ENCODE results near the gene TMEM87A.
"Not testable (repeated sequence)": the region's sequence is repeated elsewhere in the genome, so short reads cannot be mapped to it uniquely, and the experiment has no call there.

Gene TMEM87A, protein sequence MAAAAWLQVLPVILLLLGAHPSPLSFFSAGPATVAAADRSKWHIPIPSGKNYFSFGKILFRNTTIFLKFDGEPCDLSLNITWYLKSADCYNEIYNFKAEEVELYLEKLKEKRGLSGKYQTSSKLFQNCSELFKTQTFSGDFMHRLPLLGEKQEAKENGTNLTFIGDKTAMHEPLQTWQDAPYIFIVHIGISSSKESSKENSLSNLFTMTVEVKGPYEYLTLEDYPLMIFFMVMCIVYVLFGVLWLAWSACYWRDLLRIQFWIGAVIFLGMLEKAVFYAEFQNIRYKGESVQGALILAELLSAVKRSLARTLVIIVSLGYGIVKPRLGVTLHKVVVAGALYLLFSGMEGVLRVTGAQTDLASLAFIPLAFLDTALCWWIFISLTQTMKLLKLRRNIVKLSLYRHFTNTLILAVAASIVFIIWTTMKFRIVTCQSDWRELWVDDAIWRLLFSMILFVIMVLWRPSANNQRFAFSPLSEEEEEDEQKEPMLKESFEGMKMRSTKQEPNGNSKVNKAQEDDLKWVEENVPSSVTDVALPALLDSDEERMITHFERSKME

GRCh38 chr15:42272939-42273899, at the start of gene TMEM87A, which contains the start of gene GANC:
Gene TMEM87A (minus strand): TSS chr15:42273433. CDS start chr15:42273398, 35 bp downstream.
Gene GANC (plus strand): TSS chr15:42273201. CDS start chr15:42274482, 1,281 bp downstream.
- FAIRE-seq: peak; percentile 97

GRCh38 chr15:42319206-42319605, 46.0 kb upstream of the TMEM87A start:
- FAIRE-seq: no peak

DNA sequence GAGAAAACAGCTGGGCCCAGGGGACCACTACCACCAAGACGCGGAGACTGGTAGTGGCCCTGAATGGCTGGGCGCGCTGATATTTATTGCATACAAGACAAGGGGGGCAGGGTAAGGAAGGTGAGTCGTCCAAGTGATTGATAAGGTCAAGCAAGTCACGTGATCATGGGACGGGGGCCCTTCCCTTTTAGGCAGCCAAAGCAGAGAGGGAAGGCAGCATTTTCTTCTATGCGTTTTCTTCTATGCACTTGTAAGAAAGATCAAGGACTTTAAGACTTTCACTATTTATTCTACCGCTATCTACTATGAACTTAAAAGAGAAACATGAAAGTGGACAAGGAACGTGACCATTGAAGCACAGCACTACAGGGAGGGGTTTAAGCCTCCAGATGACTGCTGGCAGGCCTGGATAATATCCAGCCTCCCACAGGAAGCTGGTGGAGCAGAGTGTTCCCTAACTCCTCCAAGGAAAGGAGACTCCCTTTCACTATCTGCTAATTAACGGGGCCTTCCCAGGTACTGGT, 43.1 kb upstream of the TMEM87A start:
- FAIRE-seq: not testable (repeated sequence)

- no peak for FAIRE-seq
These were observed 42.3 kb upstream of the TMEM87A start for GRCh38 chr15:42315521-42315920.

- FAIRE-seq: no peak
These were observed 41.6 kb upstream of the TMEM87A start for GRCh38 chr15:42314818-42315217.

DNA sequence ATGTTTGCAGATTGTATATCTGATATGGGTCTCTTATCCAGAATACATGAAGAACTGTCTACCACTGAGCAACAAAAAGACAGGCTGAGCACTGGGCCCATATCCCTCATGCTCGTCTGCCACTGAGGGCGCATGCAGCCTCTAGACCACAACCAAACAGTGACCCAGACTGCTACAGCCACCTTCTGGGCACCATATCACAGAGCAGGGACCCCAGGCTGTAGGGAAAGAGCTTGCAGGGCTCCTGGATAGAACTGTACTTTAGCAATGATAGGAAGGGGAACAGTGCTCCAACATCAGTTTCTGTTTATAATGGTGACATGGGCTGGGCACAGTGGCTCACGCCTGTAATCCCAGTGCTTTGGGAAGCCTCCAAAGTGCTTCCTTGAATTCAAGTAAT, 40.2 kb upstream of the TMEM87A start:
- FAIRE-seq: no peak

DNA sequence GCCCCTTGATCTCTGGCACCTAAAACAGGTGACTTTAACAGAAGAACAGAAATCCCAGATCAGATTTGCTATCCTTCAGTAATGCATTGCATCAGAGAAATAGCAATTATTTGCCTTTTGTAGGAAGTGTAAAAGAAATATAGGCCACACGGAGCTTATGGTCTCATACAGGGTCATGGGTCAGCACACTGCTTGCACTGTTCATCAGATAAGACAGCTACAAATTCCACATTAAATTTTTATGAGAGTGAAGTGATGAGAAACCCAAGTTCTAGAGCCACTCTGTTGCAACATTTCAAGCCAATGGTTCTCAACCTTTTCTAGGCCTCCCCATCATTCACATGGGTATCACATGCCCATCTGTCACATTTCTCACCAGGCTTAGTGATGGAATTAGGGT, 33.4 kb upstream of the TMEM87A start:
- no peak for FAIRE-seq

DNA sequence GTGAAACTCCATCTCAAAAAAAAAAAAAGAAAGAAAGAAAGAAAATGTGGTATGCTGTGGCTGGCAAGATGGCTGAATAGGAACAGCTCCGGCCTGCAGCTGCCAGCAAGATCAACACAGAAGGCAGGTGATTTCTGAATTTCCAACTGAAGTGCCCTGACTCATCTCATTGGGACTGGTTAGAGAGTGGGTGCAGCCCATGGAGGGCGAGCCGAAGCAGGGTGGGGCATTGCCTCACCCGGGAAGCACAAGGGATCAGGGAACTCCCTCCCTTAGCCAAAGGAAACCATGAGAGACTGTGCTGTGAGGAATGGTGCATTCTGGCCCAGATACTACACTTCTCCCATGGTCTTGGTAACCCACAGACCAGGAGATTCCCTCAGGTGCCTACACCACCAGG, 27.8 kb upstream of the TMEM87A start:
- not testable (repeated sequence) for FAIRE-seq

- FAIRE-seq: no peak
These were observed 15.9 kb upstream of the TMEM87A start for GRCh38 chr15:42289166-42289565.

GRCh38 chr15:42287931-42288330, 14.7 kb upstream of the TMEM87A start:
- FAIRE-seq: no peak

DNA sequence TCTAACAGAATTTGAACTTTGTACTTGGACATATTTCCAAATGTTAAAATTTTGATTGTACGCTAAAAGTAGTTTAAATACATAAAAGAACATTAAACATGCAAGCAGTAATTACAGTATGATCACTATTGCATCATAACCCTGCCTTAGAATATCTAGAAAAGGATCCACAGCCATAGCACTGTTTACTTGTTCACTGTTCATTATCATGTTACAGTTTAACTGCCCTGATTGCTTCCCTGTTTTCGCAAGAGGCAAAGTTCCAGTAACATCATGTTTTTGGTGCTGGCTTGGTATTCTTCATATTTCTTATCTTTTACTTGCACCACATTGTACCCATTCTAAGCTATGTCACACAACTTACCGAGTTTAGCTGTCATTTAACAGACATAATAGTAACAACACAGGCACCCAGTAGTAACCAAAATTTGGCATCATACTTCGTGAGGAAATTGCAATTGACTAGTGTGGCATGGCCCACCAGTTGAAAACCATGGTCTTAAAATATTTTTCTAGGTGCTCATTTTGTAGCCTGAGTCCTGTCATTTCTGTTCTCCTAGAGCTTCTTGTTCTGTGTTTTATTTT, 13.3 kb upstream of the TMEM87A start:
- FAIRE-seq: no peak

DNA sequence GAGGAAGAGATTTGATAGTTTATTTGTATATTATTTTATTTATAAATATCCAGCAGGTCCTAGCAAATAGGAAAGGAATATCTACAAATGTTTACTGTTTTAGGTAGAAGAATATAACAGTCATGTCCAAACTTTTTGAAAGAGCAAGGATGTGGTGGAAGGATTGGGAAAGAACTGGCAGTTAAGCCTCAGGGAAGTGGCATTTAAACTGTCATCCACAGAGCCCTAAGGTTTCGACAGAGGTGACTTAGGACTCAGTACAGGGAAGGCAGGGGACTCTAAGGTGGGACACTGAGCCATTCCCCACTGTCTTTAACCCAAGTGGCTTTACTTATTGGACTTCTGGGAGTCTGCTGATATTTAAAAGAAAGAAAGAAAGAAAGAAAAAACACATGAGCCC, 11.8 kb upstream of the TMEM87A start:
- no peak for FAIRE-seq

- FAIRE-seq: no peak
These were observed 11.3 kb upstream of the TMEM87A start for GRCh38 chr15:42284551-42284950.

DNA sequence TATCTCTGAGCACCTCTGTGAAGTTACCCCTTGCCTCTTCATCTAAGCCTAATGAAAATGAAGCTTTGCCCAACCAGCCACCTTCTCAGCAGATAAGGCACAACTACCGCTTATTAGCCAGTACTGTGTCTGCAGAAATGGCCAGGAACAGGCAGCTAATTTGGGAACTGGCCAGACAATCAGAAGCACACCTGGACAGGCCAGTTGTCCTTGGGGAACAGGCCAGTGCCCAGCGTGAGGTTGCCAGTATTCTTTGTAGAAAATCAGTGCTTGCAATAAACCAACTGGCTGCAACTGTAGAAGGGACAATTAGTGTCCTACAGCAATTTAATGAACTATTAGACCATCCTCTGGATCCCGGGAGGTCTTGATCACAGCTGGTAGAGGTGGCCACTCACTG, 10.4 kb upstream of the TMEM87A start:
- FAIRE-seq: no peak

DNA sequence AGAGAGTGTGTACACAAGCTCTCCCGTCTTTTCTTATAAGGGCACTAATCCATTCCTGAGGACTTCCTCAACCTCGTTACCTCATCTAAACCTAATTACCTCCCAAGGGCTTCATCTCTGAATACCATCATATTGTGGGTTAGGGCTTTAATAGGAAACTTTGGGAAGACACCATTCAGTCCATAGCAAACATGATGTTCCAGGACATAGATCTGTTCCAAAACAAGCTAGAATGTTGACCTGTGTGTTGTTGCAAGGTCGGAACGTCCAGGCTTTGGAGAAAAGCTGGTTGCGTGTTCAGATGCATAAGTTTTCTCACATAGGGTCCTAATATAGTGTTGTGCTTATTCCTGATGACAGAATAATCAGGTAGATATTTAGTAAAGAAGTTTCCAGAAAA, 9.7 kb upstream of the TMEM87A start:
- FAIRE-seq: no peak

DNA sequence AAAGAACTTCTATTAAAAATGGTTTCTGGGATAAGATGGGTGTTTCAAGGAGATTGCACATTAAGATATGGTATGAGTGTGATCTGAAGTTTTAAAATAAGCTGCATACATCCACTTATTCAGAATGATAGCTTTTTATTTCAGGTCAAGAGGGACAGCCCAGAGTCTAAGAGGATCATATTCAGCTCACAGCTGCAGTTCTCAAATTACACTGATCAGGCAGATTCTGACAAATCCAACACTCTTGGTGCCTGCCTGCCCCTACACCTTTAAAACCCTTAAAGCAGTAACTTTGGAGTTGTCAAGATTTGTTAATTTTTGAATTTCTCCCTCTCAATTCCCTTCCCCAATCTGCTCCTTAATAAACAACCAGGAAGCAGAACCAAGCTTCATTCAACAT, 9.1 kb upstream of the TMEM87A start:
- FAIRE-seq: no peak

DNA sequence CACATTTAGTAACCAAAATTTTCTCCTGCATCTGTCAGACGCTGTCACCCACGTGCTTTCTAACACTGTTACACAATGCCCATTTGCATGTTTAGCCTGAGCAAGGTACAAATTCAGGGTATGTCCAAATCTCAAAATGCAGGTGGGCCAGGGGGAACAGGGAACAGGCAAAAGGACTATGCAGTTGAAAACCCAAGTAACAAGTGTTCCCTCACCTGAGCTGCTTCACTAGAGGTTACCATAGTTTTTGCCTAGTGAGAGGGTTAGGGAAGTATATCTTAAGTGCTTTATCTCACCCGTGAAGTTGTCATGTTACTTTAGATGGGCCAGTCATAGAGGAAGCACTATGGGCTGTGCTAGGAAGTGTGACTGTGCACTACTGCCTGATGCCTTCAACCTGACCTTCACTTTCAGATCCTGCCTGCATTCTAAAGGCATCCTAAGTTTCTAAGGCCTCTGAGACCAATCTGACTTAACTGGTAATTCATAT, 6.0 kb upstream of the TMEM87A start:
- FAIRE-seq: no peak

DNA sequence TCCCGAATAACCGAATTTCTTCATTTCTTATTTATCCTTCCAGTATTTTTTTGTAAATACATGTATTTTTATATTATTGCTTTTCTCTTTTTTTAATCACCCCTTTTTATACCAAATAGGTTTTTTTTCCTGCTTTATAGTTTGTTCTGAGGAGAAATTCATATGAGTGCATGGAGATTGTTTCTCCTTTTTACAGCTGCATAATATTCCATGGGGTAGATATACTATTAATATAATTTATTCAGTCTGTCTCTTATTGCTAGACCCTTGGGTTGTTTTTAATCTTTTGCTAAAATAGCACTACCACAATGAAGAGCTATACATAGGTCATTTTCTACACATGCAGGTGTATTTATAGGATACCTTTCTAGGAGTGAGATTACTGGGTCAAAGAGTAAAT, 3.5 kb upstream of the TMEM87A start:
- no peak for FAIRE-seq

- no peak for FAIRE-seq
These were observed 2.7 kb upstream of the TMEM87A start for GRCh38 chr15:42275780-42276391.

DNA sequence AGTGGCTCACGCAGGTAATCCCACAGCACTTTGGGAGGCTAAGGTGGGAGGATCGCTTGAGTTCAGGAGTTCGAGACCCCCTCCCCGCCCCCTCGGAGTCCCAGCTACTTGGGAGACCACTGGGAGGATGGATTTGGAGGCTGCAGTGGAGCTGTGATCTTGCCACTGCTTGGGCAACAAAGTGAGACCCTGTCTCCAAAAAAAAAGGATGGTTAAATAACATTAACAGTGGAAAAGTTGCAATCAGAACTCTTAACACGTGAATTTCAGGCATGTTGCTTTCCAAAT, 1.4 kb upstream of the TMEM87A start:
- FAIRE-seq: no peak

DNA sequence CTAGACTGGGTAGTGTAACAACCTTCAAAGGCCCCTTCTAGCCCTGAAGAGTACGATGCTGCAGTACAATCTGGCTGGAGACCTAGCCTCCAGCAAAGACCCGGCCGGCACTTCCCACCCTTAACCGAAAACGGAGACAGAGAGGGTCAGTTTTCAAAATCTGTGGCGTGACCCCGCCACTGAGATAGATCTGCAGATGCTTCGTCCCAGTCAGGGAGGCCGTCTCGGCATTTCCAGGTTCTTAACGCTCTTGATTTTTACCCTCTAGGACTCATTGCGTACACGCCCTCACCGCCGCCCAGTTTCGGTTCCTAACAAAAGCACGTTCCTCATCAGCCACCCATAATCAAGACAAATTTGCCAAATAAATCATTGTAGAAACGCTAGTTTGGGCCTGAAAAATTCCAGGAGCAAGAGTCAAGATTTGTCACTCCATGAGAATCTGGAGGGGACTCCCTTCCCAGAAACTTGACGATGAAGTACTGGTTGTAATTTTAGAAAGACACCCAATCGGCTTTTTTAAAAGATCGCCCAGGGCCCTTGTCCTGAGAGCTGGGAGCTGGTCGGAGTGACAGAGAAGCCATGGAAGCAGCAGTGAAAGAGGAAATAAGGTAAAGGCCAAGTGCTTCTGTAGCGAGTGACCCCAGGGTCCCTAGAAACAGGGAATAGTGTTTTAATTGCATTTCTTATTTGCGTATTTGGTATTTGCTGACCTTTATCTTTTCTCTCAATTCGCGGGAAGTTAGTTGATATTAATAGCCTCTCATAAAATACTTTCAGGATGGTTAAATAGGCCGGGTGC, 868 bp upstream of the TMEM87A start:
- FAIRE-seq: no peak

All from G401.6 (cell line).